GM18867 (cell line): Measurements from ENCODE around the gene GDF11.

Source experiments
- ATAC-seq: cut with Tn5 transposase; IDR thresholded peaks from one replicate; pipeline ENCODE4 v1.9.1; 2021; ENCODE audit warnings: mild to moderate bottlenecking, moderate library complexity; ENCODE audit not compliant: unreplicated experiment

GDF11 gene

DNA sequence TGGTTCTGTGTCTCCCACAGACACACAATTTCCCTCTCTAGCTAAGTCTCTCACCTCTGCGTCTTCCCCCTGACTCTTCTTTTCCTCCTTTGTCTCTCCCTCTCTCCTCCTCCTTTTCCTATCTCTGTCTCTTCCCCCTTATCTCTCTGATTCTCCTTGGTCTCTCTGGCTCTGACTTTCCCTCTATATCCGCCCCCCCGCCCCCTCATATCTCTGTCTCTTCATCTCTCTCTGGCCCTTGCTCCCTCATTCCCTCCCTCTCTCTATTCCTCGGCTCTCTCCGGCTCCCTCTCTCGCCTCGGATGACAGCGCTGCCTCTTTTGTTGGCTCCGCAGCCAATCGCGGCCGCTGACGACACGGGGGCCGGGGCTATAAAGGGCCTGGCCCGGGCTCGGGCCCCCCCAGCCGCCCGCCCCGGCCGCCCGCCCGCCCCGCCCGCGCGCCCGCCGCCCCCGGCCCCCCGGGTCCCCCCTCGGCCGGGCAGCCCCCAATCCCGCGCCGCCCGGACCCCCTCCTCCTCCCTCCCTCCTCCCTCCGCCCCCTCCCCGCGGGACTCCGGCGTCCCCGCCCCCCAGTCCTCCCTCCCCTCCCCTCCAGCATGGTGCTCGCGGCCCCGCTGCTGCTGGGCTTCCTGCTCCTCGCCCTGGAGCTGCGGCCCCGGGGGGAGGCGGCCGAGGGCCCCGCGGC is at the start of gene GDF11:
Gene GDF11, plus strand, starts transcription at position 404 of the 687 bp plus-strand sequence. Its CDS starts 195 bp downstream, at position 599.
- ATAC-seq = peak; percentile 36

DNA sequence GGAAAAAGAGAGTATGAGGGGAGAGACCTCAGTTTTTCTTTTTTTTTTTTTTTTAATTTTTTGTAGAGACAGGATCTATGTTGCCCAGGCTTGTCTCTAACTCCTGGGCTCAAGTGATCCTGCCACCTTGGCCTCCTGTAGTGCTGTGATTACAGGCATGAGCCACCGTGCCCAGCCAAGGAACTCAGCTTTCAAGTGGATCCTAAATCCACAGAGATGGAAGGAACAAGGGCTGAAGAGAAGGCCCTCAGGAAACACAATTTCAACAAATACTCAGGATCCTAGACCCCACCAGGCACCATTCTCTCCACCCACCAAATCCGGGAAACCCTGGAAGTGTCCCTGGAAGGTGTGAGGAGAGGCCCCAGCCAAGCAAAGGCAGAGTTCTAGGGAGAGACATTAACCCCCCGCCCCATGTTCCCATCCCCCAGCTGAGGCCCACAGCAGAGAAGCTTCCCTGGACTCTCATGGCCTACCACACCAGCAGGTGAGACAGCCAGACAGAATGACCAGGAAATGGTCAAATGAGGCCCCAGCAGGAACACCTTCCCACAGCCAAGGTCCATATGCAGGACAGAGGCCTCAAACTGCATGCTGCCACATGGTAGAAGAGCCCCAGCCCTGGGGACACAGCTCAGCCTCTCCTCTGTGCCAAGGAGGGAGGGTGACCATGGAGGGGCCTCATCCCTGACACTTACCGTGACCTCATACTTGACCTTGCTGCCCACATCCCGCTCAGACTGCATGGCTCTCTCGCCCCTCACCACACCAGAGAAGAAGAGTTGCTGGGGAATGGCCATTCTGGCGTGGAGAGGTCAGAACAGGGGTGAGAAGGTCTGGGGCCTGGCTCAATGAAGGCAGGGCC is 49.4 kb upstream of the GDF11 start:
- ATAC-seq = no peak

DNA sequence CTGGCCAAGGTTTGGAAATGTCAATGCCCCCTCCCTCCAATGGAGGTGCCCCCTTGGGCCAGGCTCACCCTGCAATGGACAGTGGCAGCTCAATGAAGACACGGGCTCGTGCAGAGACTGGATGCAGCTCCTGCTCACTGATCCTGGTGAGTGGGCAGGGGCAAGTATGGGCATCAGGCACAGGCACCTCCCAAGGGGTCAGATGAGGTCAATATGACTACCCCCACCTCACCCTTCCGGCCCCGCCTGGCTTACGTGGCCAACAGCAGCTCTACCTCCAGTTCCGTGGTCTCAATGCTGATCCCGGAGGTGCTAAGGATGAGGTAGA is 48.8 kb upstream of the GDF11 start:
- no peak for ATAC-seq

DNA sequence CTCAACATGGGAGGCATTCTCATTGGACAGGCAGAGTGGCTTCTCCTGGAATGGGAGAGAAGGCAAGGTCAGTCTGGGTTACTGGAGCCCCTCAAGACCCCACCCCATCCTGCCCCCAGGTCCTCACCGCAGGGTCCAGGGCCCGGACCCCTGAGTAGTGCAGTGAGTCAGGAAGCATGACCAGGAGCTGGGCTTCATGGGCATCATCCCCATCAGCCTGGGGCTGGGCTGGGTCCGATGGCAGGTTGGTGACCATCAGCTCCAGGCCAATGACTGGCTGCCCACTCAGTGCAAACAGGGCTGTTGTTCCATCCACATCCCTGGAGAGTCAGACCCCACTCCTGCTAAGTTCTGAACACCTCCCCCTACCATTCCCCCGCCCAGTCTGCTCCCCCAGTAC is 48.3 kb upstream of the GDF11 start:
- no peak for ATAC-seq

DNA sequence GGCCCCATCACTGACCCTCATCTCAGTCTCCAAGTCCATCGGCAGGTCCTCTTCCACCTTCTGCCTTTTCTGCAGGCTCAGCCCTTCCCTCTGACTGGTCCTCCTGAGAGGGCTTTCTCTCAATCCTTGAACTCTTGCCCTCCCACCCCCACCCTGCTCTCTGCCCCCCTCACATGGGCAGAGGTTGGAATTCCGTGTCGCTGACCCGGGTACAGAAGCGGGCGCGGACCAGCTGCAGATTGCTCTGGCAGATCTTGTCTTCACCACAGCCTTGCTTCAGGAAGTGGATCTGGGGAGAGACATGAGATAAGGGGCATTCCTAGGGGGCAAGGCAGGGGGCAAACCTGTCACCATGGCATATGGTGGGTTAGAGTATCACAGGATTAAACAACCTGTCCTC is 47.6 kb upstream of the GDF11 start:
- no peak for ATAC-seq

DNA sequence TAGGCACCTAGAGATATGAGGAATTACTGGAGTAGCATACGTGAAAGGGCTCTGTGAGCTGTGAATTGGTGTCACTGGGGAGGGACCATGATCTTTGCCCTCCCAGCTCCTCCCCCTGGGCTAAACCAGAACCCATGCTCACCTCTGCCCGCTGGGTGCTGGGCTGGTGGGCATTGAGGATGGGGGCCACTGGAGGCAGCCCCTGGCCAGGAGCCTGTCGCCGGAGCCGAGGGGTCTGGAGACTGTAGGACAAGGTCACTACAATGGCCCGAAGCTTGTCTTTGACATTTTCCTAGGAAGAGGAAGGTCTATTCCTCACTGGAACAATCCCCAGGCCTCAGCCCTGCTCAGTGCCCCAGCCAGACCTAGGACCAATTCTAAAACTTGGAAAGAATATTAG is 46.8 kb upstream of the GDF11 start:
- no peak for ATAC-seq

DNA sequence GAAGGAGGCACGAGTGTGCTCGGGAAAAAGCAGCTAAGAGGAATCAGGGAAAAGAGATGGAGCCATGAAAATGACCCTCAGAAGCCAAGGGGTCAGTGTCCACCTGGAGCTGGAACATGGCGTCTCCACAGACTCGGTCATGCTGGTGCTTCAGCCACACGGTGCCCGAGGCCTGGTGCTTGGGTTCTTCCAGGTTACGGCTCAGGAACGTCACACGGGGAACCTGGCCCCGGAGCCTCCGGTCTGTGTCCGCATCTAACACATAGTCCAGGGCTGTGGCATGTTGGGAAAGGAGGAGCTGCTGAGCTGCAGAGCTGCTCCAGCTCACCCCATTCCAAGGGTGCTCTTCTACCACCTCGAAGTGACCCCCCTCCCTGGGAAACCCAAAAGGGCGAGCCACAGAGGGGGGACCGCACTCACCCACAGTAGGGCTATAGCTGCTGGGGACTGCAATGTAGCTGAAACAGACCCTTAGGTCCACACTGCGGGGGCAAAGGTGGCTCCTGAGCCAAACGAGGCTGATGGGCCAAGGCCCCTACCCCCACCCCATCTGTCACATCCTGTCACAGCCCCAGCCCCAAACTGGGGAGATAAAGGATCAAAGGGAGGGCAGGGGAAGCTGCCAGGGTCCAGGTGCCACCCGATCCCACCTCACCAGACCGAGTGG is 46.0 kb upstream of the GDF11 start:
- ATAC-seq = no peak

DNA sequence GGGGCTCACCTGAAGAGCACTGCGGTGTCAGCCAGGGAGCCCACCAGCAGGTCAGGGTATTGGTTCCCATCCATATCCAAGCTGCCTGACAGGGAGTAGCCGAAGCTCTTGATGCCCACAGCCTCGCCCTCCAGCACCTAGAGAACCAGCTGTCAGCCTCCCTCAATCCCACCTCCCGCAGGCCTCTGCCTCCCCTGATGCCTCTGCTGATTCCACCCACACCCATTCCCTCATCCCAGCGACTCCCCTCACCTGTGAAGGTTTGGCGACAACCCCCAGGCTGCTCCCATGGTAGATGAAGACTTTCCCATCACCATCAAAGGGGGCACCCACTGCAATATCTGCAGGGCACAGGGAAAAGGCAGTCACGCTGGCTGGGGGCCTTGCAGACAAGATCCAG is 45.2 kb upstream of the GDF11 start:
- no peak for ATAC-seq

DNA sequence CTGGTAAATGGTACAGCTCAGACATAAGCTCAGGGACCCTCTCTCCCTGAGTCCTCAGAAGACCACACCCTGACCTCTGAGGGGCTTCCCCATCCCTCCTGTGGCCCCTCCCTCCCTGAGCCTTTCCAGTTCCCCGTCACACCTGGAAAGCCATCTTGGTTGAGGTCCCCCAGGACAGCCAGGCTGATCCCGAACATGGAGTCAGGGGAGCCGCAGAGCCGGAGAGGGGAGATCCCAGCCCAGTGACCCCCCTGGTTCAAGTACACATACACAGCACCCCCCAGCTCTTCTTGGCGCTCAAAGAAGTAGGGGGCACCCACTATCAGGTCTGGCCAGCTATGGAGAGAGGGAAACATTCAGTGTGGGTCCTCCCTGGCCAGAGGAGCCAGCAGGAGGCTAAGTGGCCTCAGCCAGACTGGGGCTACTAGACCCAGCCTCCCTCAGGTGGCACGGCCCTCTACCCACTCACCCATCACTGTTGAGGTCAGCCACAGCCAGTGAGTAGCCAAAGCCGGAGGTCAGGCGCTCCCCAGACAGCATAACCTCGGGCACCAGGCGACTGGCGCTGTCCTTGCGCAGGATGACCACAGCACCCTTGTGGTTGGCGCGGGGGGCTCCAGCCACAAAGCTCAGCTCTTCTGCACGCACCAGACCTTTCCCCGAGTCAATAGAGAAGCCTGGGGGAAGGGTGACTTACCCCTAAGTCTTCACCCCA is 44.5 kb upstream of the GDF11 start:
- ATAC-seq = no peak

DNA sequence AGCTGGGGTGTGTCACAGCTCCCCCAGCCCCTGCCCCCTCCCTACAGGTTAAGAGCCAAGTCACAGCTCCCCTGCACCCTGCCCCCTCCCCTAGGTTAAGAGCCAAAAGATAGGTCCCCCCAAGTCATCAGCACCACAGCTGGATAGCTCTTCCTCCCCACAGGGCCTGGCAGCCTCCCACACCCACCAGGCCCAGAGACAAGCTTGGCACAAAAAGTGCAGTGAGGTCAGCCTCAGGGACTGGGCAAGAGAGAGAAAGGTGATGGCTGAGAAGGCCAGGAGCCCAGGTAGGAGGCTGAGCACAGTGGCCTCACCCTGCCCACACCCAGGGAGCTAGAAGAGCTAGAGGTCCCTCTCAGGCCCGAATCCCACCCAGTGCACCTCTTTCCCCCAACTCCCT is 44.0 kb upstream of the GDF11 start:
- no peak for ATAC-seq

DNA sequence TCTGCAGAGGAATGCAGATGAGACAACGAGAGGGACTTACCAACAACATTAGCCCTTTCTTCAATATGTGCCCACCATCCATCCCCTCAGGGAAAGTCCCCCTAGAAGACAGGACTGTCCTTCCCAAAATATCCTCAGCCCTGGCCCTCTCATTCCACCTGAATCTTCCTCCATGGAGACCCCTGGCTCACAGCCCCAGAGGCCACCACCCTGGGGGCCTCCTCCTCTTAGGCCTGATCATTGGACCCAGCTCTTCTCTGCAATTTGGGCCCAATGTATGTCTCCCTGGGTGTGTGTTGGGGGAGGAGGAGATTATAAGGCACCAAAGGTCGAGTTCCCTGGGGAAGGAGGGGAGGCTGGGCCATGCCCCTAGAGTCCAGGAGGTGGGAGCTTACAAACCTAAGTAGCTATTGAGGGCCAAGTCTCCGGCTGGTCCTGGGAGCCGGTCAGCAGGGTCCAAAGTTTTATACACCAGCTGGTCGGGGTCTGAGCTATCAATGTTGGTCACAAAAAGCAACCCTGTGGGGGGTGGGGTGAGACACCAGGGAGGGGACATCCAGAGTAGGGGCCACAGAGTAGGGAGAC is 43.4 kb upstream of the GDF11 start:
- ATAC-seq = no peak

DNA sequence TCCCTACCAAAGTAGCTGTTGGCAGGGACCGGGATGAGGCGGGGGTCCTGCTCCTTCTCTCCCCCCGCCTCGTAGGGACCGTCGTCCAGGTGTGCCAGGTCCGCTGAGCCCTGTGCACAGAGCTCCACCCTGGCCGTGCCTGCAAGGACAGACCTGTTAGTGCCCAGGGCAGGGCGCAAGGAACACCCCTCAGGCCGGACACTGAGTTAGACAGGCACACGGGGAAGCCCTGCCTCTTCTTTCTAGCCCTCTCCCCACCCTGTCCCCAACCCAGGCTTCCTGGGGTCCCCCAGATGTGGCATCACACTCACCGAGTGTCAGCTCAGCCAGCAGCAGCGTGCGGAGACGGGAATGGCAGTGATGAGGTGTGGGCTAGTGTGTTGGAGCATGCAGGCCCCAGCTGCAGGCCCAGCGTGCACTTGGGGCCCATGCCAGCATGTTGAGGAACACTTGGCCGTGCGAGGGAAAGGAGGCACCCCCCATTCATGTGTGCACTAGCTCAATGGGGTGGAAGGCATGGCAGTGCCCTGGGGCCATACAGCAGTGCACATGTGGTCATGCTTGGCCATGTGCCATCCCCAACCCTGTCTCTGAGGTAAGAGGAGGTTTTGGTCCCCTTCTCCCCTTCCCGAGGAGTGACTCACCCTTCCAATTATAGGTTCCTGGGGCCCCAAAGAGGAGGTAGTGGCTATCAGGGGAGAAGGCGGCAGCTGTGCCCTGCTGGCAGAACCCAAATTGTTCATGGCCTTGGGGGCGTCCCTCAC is 42.5 kb upstream of the GDF11 start:
- no peak for ATAC-seq

DNA sequence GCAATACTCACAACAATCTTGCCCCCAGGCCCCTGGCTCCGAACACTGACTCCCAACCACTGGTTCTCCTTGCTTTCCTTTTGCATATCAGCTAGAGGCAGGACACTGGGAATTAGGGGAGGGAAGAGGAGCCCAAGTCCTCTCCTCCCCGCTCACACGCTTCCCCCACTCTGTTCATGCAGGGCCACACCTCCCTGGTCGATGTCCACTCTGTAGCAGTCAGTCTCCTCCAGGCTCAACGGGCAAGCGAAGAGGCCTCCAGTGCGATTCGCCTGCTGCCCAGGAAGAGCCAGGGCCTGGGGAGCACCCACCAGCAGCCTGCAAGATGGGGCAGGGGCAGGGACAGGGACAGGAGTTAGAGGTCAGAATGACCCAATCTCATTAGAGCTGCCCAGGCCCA is 40.1 kb upstream of the GDF11 start:
- no peak for ATAC-seq

DNA sequence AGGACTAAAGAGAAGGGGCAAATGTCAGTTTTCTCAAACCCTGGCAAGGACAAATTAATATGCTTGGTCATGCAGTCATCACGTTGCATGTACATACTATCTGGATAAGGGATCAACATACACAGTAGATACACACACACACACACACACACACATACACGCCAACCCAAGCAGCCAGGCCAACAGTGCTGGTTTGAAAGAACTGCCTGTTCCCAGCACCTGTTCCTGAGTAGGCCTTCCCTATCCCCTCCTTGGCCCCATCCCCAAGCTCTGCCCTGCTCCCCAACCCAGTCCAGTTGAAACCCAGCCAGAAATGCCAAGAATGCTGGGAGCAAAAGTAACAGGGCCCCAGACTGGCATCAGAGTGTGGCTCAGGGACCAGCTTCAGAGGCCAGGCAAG is 39.6 kb upstream of the GDF11 start:
- ATAC-seq = no peak

DNA sequence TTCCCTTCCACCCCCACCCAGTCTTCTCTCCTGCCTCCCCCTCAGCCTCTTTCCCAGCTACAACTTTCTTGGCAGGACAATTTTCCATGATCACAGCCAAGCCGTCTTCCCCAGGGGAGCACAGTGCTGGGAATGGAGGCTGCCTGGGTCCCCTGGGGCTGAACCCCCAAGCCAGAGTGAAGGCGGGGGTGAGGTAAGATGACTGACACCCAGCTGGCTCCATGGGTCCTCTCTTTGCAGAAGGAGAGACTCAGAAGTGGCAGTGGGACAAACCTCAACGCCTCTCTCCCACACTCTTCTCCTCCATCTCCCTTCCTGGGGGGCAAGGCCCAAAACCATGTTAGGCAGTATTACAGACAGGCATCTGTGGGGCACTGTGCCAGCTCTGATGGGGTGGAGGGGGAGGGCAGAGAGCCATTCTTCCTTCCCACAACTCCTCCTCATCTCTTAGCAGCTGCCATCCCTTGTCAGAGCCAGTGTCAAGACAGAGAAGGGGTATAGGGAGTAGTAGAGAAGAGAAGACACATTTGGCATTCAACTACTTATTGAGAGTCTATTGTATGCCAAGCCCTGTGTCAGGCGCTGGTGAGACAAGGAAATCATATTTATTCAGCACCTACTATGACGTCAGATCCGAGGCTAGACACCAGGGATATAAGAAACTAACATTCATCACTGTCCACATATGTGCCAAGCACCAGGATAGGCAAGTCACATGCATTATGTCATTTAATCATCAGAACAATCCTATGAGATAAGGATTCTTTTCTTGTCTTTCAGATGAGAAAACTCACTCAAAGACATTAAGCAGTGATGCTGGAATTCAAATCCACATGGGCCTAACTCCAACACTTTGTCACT is 38.8 kb upstream of the GDF11 start:
- ATAC-seq = no peak

DNA sequence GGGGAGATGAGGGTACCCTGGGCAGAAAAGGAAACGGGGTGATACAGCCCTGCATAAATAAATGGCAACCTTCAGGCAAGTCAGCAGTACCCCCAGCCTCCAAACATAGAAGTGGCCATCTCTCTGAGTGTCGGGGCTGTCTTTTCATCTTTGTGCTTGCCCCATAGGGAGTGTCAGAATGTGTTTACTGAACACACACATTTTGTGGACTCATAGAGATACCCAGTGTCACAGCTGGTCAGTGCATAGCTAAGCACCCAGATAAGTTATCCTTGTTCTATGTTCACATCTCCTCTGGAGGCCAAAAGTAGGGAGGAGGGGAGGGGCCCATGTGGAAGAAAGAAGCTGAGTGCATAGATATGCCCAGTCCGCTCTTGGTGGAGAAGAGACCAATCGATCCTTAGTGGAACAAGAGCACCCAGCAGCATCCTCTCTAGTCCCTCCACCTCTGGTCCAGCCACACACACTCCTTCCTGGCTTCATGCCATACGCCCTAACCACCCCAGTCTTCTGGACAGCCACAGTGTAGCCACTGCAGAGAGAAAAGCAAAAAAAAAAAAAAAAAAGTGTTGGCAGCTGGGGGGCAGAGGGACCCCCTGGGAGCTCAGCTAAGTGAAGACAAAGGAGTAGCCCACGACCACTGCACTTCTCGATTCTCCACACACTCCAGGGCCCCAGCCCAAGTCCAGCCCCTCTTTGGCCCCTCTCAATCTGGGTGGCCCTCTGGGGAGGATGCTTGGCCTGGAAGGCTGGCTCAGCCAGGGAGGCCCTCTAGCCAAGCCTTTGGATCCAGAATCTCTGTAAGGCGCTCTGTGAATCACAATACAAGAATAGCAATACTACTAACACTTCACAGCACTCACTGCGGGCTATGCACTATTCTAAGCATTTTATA is 37.9 kb upstream of the GDF11 start:
- ATAC-seq = no peak

DNA sequence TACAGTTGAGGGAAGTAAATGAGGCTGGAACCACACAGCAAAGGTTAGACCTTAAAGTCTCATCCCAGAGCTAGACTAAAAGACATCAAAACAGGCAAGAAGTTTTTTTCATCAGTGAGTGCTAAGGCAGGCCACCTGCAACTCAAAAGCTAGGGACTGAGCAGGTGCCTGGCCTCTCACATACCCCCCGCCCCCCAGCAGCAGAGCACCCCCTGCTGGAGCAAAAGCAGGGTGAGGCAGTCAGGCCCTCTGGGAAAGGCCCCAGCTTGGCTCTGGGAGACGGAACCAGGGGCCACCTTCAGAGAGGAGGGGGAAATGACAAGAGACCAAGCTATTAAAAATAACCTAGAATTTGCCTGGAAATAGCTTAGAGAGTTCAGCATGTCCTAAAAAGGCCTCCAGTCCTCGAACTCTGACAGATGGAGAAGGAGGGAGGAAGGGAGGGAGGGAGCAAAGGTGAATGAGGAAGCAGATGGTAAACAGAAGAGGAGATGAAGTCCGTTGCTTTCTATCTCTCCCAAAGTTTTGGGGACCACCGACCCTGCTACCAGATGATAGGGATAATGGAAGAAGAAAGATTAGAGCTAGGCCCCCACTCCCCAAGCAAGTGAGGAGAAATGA is 37.0 kb upstream of the GDF11 start:
- ATAC-seq = no peak
